NCI-H1417 treated with DMSO at 0.1 percent for 48 hours (cell line): ENCODE data around the gene COX6B2.

ENCODE experiments used
- DNase-seq: peaks from one replicate; lab custom pipeline; 2025; lab: John Stamatoyannopoulos, UW

Gene COX6B2

GRCh38 chr19:55362174-55362989 lies 7.9 kb upstream of the COX6B2 start:
- DNase-seq: no peak

- DNase-seq: no peak
Measured at GRCh38 chr19:55360902-55361301, 6.4 kb upstream of the COX6B2 start.

DNA sequence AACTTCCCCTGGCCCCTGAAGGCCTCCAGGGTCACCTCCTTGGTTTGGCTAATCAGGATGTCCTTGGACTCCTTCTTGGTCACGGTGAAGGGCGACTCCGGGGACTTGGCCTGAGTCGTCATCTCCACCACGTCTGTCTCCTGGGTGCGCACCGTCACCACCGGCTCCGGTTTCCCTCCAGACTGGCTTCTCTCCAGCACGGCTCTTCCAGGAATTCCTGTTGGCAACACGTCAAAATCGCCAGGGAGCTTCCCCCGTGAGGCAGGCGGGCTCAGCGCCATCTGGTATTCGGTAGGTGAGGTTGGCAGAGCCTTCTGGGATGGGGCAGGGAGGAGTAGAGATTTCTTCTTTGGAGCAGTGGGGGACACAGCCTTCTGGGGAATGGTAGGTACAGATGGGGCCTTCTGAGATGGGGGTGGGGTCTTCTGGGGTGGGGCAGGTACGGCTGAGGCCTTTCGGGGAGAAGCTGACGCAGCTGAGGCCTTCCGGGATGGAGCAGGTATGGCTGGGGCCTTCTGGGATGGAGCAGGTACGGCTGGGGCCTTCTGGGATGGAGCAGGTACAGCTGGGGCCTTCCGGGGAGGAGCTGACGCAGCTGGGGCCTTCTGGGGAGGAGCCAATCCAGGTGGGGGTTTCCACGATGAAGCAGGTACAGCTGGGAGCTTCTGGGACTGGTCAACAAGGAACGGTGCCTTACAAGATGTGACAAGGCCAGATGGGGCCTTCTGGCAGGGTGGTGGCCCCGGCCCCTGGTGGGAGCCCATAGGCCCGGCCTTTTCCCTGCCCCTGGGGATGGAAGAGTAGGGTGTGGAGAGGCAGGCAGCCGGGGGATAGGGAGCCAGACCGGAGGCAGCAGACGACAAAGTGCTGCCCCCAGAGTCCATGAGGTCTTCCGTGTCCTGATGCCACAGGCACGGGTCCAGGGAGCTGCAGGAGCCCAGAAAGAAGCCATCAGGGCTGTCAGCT lies 4.7 kb upstream of the COX6B2 start:
- no peak for DNase-seq

GRCh38 chr19:55358493-55358892 lies 4.0 kb upstream of the COX6B2 start:
- DNase-seq: no peak

- DNase-seq: no peak
Measured at GRCh38 chr19:55355213-55355821, 798 bp upstream of the COX6B2 start.

- no peak for DNase-seq
Measured at GRCh38 chr19:55353803-55354697, 469 bp downstream of the COX6B2 start.

DNA sequence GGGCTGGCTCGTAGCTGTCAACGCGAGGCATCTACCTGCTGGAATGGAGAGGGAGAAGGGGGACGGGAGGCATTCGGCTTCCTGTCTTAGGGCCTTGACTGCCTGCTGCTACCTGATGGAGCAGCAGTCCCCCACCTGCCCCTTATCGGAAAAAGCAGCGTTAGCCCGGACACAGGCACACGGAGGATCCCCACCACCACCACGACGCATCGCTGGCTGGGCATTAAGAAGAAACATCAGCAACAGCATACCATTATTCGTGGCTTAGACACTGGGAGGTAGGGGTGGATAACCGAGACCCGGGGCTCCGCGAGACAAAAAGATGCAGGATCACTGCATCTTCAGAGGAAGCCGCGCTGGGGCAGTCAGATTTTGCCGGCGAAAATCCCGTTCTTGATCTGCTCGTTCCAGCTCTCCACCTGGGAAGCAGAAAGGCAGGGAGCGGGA lies 1.1 kb downstream of the COX6B2 start:
- DNase-seq: no peak

DNA sequence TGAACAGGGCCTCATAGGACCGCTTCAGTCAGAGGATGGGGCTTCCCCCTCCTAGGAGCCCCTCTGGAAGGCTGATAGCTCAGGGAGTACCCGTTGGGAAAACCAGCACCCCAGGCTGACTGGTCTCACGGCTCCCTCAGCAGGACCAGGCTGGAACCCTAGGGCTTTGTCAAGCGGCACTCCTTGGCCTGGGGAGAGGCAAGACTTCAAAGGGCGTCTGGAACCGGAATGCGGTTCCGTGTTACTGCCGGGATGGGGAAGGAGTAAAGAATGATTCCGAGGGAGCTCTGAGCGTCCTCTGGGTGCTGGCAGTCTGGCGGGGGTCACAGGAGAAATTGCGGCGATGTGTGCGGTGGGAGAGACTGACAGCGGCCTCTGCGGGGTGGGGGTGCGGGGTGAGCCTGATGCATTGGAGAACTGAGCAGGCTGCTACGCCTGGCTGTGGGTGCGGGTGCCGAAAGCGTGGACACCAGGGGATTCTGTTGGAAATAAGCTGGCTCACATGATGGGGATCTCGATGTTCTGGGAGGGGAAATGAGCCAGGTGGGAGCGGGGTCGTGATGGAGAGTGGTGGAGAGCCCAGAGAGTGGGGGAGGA lies 1.9 kb downstream of the COX6B2 start:
- no peak for DNase-seq

- DNase-seq: no peak
Measured at GRCh38 chr19:55352040-55352439, 2.5 kb downstream of the COX6B2 start.

- no peak for DNase-seq
Measured at GRCh38 chr19:55350620-55351315, 3.8 kb downstream of the COX6B2 start.

DNA sequence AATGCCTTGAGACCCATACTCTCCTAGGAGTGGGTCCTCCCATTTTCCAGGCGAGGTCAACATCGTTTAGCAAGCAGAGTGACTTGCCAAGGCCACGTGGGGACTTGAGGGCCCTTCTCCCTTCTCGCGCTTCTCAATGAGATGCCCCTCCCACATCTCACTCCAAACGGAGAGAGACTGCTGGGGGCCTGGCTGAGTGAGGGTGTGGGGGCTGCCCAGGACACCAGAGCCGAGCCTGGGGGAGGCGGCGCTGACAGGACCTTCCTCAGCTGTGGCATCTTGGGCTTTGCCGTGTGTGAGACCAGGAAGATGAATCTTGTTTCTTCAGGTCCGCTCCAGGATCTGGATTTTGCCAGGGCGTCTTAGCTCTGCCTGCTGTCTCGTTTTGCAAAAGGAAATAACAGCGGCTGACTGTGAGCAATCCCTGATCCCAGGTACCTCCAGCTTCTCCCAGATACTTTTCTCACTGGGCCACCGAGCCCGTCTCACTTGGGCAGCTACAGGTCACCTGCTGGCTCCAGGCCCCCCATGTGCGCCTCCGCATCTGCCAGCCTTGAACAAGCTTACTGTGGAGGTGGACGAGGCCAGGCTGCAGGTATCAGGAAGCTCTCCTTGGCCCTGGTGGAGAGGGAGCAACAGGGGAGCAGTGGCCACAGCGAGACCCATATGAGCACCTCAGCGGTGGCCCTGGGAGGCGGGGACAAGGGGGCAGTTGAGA lies 6.0 kb downstream of the COX6B2 start:
- DNase-seq: no peak

DNA sequence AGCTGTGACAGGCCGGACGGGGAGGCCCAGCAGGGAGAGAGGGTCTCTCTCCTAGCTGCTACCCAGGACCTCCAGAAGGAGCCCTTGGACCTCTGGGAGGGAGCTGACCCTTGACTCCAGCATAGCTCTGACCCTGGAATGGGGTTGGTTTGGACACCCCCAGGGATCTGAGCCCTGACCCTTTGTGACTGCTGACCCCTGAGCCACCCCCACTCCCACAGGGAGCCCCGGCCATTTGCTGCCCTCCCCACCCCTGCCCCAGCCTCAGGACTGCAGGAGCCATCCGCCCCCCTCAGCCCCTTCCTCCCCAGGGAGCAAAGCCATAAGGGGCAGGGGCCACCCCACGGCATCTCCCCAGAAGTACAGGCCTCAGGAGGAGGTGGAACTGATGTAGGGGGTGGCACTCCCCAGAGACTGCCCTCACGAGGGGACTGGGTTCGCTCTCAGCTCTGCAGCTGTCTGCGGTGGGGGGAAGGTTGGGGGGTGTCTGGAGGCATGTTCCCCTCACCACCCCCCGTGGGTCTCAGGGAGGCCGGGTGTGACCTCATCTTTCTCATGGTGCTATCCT lies 7.0 kb downstream of the COX6B2 start:
- DNase-seq: no peak

DNA sequence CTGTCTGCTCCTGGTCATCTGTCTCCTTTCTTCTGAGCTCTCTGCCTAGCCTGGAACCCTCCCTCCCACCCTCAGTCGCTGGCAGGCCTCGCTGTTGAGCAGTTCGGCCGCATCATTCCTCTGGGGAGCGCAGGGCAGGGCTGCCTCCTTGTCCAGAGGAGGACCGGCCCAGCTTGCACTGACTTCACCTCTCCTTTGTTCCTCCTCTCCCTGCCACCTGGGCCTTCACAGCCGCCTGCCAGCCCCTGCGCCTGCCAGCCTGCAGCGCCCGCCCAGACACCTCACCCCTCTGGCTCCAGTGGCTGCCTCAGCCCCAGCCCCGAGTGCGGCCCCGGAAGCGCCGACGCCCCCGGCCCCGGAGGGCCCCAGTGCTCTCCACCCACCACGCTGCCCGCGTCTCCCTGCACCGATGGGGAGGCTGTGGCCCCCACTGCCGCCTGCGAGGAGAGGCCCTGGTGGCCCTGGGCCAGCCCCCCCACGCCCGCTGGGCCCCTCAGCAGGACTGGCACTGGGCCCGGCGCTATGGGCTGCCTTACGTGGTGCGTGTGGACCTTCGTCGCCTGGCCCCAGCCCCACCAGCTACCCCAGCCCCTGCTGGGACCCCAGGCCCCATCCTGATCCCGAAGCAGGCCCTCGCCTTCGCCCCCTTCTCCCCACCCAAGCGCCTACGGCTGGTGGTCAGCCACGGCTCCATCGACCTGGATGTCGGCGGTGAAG lies 7.6 kb downstream of the COX6B2 start:
- no peak for DNase-seq

DNA sequence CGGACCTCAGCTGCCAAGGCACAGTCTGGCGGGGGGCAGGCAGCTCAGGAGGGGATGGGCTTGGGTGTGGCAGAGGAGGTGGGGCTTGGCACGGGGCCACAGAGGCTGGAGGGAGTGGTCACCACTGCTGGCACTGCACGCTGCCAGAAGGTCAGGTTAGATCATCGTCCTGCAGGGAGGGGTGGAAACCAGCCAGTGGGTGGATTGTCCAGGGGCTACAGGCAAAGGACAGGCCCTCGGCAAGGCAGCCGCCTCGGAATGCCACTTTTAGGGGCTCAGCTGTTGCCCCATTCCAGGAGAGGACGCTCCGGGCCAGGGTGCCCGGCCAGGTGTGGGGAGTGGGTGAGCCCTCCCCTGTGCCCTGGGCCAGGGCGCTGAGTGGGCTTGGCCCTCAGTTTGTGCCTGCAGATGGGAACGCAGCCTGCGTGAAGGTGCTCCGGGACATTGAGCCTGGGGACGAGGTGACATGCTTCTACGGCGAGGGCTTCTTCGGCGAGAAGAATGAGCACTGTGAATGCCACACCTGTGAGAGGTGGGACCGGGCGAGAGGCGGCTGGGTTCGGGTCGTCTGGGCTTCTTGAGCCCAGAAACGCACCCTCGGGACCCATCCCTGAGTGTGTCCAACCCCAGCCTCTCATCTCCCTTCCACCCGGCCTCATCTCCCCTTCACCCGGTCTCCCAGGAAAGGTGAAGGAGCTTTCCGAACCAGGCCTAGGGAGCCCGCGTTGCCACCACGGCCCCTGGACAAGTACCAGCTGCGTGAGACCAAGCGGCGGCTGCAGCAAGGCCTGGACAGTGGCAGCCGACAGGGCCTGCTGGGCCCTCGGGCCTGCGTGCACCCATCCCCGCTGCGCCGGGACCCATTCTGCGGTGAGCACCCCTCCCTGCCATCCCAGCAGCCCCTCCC lies 8.4 kb downstream of the COX6B2 start:
- no peak for DNase-seq

GRCh38 chr19:55345101-55345817 lies 9.3 kb downstream of the COX6B2 start:
- no peak for DNase-seq

- DNase-seq: no peak
Measured at GRCh38 chr19:55344444-55344843, 10.1 kb downstream of the COX6B2 start.
